HL-60 (cell line): ENCODE measurements around the gene TOR2A.
"Not testable (repeated sequence)": the region's sequence is repeated elsewhere in the genome, so short reads cannot be mapped to it uniquely, and the experiment has no call there.

ENCODE experiments used
- DNase-seq, 2 experiments: peaks; one replicate each; pipeline ENCODE4 v3.0.0-alpha.2; 2010 to 2020; ENCODE audit warnings: low read depth in 1 of 2, low spot score in 1 of 2
- H3K27ac ChIP-seq: fragments of 250-450 bp; sonication (Bioruptor Pico); replicated peaks from 2 replicates; pipeline ENCODE4 v1.5.1; 2020; ENCODE audit warnings: mild to moderate bottlenecking, moderate library complexity
- H3K27me3 ChIP-seq: fragments of 250-450 bp; sonication (Bioruptor Pico); 2 replicates; pipeline ENCODE4 v1.5.1; 2021; ENCODE audit warnings: mild to moderate bottlenecking, moderate library complexity; ENCODE audit not compliant: insufficient read depth, poor library complexity, severe bottlenecking
- H3K4me3 ChIP-seq: replicated peaks from 2 replicates; pipeline ENCODE4 v1.5.1; 2011; ENCODE audit warnings: mild to moderate bottlenecking, control low read depth, low read length; ENCODE audit not compliant: insufficient read depth
- GABPA ChIP-seq: IDR thresholded peaks from 2 replicates; pipeline ENCODE4 v1.6.1; 2012; ENCODE audit warnings: low read depth
- POLR2AphosphoS5 ChIP-seq: IDR thresholded peaks from 2 replicates; pipeline ENCODE4 v1.6.1; 2012; ENCODE audit warnings: low read depth
- SPI1 ChIP-seq: IDR thresholded peaks from 2 replicates; pipeline ENCODE4 v1.6.1; 2012; ENCODE audit warnings: low read depth, mild to moderate bottlenecking, borderline replicate concordance
- long read RNA-seq: library from polyadenylated mRNA; unstranded; transcript quantifications from one replicate; pipeline ENCODE4 v2.0.0, GENCODE V29; 2020
- TF ChIP-seq, protein P1 (sequence below): IDR thresholded peaks from 2 replicates; pipeline ENCODE4 v1.6.1; 2012; ENCODE audit warnings: low read depth; ENCODE audit not compliant: insufficient replicate concordance
- TF ChIP-seq, protein P2 (sequence below): IDR thresholded peaks from one replicate; pipeline ENCODE4 v1.5.1; 2011; ENCODE audit warnings: low read length, control low read depth, inconsistent platforms; ENCODE audit not compliant: insufficient read depth

The TOR2A gene
- long read RNA-seq, transcript TOR2A-209 (4 exons, 933 nt) = minor isoform, 18 of 195 reads
- long read RNA-seq, transcript TOR2A-203 (5 exons, 1,523 nt) = major isoform, 113 of 195 reads
- long read RNA-seq, transcript TOR2A-201 (4 exons, 1,370 nt) = minor isoform, 13 of 195 reads
- long read RNA-seq, partial matches to known transcripts = 4 of 195 reads
- long read RNA-seq, other reads (novel, unspliced or antisense) = 38 of 195 reads

DNA sequence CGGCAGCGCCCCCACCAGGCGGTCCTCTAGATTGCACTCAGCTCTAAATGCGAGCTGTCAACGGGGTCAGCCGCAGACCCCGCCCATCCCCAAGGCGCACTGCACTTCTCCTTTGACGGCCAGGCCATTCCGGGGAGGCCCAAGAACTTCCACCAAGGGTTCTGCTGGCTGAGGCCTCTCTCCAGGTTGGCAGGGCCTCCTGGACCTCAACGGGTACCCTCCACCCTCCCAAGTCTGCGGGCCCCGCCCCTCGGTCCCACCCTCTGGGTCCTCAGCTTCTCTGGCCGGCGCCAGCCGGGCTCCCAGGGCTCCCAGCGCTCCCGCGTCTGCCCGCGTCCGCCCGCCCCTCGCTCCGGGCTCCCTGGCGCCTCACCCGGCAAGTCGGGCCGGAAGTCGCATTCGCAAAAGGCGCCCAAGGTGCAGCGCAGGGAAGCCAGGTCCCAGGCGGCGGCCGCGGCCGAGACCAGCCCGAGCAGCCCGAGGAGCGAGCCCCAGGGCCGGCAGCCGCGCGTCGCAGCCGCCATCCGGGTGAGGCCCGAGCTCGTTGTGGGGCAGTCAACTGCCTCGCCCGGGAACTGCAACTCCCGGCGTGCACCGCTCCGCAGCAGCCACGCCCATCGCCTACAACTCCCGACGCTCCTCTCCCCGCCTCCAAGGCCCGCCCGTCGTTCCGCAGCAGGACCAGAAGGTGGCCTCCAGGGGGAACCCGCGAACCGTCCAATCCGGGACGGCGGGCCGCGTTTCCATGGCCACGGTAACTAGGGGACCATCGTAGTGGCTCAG is at the start of gene TOR2A:
Gene TOR2A, minus strand, starts transcription at position 548 of the 783 bp plus-strand sequence. Its CDS starts 24 bp downstream, at position 524.
- TF ChIP-seq POLR2AphosphoS5 = peak; percentile 67
- TF ChIP-seq, protein P1, sequence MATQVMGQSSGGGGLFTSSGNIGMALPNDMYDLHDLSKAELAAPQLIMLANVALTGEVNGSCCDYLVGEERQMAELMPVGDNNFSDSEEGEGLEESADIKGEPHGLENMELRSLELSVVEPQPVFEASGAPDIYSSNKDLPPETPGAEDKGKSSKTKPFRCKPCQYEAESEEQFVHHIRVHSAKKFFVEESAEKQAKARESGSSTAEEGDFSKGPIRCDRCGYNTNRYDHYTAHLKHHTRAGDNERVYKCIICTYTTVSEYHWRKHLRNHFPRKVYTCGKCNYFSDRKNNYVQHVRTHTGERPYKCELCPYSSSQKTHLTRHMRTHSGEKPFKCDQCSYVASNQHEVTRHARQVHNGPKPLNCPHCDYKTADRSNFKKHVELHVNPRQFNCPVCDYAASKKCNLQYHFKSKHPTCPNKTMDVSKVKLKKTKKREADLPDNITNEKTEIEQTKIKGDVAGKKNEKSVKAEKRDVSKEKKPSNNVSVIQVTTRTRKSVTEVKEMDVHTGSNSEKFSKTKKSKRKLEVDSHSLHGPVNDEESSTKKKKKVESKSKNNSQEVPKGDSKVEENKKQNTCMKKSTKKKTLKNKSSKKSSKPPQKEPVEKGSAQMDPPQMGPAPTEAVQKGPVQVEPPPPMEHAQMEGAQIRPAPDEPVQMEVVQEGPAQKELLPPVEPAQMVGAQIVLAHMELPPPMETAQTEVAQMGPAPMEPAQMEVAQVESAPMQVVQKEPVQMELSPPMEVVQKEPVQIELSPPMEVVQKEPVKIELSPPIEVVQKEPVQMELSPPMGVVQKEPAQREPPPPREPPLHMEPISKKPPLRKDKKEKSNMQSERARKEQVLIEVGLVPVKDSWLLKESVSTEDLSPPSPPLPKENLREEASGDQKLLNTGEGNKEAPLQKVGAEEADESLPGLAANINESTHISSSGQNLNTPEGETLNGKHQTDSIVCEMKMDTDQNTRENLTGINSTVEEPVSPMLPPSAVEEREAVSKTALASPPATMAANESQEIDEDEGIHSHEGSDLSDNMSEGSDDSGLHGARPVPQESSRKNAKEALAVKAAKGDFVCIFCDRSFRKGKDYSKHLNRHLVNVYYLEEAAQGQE = no peak
- TF ChIP-seq GABPA = peak; percentile 30; the same call in 1 of the 2 replicates
- TF ChIP-seq, protein P2, sequence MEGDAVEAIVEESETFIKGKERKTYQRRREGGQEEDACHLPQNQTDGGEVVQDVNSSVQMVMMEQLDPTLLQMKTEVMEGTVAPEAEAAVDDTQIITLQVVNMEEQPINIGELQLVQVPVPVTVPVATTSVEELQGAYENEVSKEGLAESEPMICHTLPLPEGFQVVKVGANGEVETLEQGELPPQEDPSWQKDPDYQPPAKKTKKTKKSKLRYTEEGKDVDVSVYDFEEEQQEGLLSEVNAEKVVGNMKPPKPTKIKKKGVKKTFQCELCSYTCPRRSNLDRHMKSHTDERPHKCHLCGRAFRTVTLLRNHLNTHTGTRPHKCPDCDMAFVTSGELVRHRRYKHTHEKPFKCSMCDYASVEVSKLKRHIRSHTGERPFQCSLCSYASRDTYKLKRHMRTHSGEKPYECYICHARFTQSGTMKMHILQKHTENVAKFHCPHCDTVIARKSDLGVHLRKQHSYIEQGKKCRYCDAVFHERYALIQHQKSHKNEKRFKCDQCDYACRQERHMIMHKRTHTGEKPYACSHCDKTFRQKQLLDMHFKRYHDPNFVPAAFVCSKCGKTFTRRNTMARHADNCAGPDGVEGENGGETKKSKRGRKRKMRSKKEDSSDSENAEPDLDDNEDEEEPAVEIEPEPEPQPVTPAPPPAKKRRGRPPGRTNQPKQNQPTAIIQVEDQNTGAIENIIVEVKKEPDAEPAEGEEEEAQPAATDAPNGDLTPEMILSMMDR = peak; percentile 75
- peak; percentile 87 for TF ChIP-seq SPI1
- no peaks in the 10 kb centered on the region for H3K27me3 ChIP-seq
- H3K27ac ChIP-seq = peak within 1 kb of the TSS; percentile 77
- DNase-seq = peak; percentile 95 to 97
- H3K4me3 ChIP-seq = peak within 1 kb of the TSS; percentile 55

DNA sequence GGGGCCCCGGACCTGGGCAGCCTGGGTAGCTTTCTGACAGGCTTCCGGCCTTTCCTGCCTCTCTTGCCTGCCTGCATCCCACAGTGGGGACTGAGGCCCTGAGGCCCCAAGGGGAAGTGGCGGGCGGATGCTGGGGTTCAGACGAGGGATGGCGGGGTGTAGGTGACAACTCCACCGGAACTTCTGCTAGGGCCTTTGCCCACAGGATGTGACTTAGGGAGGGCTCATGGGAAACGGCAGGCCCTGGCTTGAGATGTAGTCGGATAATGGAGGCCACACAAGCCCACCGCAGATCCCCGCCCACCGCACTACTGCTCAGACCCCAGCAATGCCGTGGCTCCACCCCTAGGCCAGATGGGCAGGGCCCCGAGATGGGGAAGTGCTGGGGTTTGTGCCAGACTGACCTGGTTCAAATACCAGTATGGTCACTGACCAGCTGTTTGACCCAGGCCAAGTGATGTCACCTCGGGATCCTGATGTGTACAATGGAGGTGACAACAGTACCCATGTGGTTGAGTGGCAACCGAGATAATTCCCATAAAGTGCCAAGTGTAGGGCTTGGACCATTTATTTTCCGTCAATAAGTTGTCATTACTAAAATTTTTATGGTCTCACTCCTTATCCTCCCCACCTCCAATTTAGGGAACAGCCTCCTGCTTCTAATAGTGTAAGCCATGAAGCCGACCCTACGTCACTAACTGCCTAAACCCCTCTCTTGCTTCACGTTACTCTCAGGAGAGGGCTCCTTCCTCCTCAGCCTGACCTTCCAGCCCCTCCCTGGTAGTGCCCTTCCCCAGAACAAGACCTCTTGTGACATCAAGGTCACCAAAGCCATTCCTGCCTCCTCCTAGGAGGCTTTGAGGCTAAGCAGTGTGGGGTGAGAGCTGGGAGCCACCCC is 48.3 kb upstream of the TOR2A start:
- Histone ChIP-seq H3K4me3 (no peak overlapping the region), H3K27ac (peak overlapping the region; percentile 96), H3K27me3 (no peaks in the 10 kb centered on the region)
- DNase-seq = peak; percentile 93 to 97
- TF ChIP-seq GABPA (peak; percentile 71), SPI1 (peak; percentile 83), POLR2AphosphoS5 (peak; percentile 91)
- TF ChIP-seq, protein P2 = no peak
- TF ChIP-seq, protein P1 = peak; percentile 40

DNA sequence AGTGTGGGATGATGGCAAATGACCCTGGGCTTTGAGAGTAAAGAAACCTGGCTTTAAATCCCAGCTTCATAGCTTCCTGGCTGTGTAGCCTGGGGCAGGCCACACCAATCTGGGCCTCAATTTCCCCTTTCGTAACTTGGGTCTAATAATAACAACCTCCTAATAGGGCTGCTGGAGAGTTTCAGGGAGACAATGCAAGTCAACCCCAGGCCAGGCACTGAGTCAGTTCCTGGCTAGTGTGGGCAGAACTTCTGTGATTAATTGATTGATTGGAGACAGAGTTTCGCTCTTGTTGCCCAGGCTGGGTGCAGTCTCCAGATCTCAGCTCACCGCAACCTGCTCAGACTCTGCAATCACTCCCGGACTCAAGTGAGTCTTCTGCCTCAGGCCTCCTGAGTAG is 46.7 kb upstream of the TOR2A start:
- Histone ChIP-seq H3K27ac (peak overlapping the region; percentile 96), H3K4me3 (no peak overlapping the region), H3K27me3 (no peaks in the 10 kb centered on the region)
- TF ChIP-seq, protein P2 = no peak
- no peak for TF ChIP-seq GABPA
- TF ChIP-seq POLR2AphosphoS5 = no peak
- TF ChIP-seq SPI1 = no peak
- TF ChIP-seq, protein P1 = no peak
- DNase-seq = no peak

DNA sequence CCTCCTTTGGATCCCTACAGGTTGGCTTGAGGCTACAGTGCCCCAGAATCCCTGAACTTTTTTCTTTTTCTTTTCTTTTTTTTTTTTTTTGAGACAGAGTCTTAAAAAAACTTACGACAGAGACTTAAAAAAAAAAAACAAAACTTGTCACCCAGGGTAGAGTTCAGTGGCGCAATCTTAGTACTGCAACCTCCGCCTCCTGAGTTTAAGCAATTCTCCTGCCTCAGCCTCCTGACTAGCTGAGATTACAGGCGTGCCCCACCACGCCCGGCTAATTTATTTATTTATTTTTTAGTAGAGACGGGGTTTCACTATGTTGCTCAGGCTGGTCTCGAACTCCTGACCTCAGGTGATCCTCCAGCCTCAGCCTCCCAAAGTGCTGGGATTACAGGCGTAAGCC is 45.8 kb upstream of the TOR2A start:
- H3K27me3 ChIP-seq, H3K4me3 ChIP-seq: not testable (repeated sequence)
- peak overlapping the region; percentile 96 for H3K27ac ChIP-seq
- DNase-seq = peak in 1 of 2 experiments; percentile 83
